GM23338 (cell line): ENCODE measurements around the gene SH3TC1. TPM values are rescaled to one million over a fixed set of nuclear protein-coding genes. Genes with fewer than 3 reads are reported as not detected.

ENCODE experiments used
- ATAC-seq: fragments of 200-7000 bp; cut with Tn5 transposase; 3 replicates; pipeline ENCODE4 v1.9.1; 2020
- DNase-seq: peaks from one replicate; pipeline ENCODE4 v3.0.0-alpha.2; 2015; ENCODE audit warnings: low spot score
- H2AFZ ChIP-seq: fragments of 200-600 bp; sonication (generic); 2 replicates; pipeline ENCODE4 v1.8.0; 2016; ENCODE audit warnings: antibody characterized with exemption, mild to moderate bottlenecking, moderate library complexity
- H3F3A ChIP-seq: fragments of 200-600 bp; sonication (generic); replicated peaks from 2 replicates; pipeline ENCODE4 v1.8.0; 2017; ENCODE audit warnings: antibody characterized with exemption, mixed run types, low read depth
- H3K27ac ChIP-seq: fragments of 200-600 bp; sonication (generic); 2 replicates; pipeline ENCODE4 v1.6.1; 2016; ENCODE audit warnings: low read depth
- H3K27me3 ChIP-seq: fragments of 200-600 bp; sonication (generic); 2 replicates; pipeline ENCODE4 v1.8.0; 2016; ENCODE audit warnings: mild to moderate bottlenecking, mixed run types, moderate library complexity; ENCODE audit not compliant: insufficient read depth
- H3K36me3 ChIP-seq: fragments of 200-600 bp; sonication (generic); 2 replicates; pipeline ENCODE4 v1.8.0; 2016; ENCODE audit warnings: mild to moderate bottlenecking; ENCODE audit not compliant: insufficient read depth
- H3K4me1 ChIP-seq: fragments of 200-600 bp; sonication (generic); 2 replicates; pipeline ENCODE4 v1.8.0; 2016; ENCODE audit warnings: mild to moderate bottlenecking, moderate library complexity; ENCODE audit not compliant: insufficient read depth
- H3K4me2 ChIP-seq: fragments of 200-600 bp; sonication (generic); 2 replicates; pipeline ENCODE4 v1.7.1; 2017; ENCODE audit warnings: mixed run types
- H3K4me3 ChIP-seq: fragments of 200-600 bp; sonication (generic); 2 replicates; pipeline ENCODE4 v1.6.1; 2016; ENCODE audit warnings: mixed run types
- H3K79me2 ChIP-seq: fragments of 200-600 bp; sonication (generic); replicated peaks from 2 replicates; pipeline ENCODE4 v1.8.0; 2017; ENCODE audit warnings: mild to moderate bottlenecking; ENCODE audit not compliant: insufficient read depth
- H3K9me2 ChIP-seq: fragments of 200-600 bp; sonication (generic); 2 replicates; pipeline ENCODE4 v1.8.0; 2017; ENCODE audit not compliant: insufficient read depth
- H4K20me1 ChIP-seq: fragments of 200-600 bp; sonication (generic); replicated peaks from 2 replicates; pipeline ENCODE4 v1.8.0; 2017; ENCODE audit warnings: mild to moderate bottlenecking; ENCODE audit not compliant: insufficient read depth
- H3K27ac Mint-ChIP-seq: 2 replicates; pipeline ENCODE4 v1.8.0; 2020; ENCODE audit warnings: inconsistent platforms, mild to moderate bottlenecking, moderate library complexity, mixed read lengths
- H3K27me3 Mint-ChIP-seq: 3 replicates; pipeline ENCODE4 v1.8.0; 2022; ENCODE audit warnings: low read depth, mild to moderate bottlenecking, moderate library complexity, mixed read lengths, inconsistent platforms; ENCODE audit not compliant: insufficient read depth, poor library complexity
- H3K36me3 Mint-ChIP-seq: 3 replicates; pipeline ENCODE4 v1.8.0; 2021; ENCODE audit warnings: low read depth, mild to moderate bottlenecking, inconsistent platforms, moderate library complexity, mixed read lengths
- H3K4me1 Mint-ChIP-seq: 3 replicates; pipeline ENCODE4 v1.8.0; 2020; ENCODE audit warnings: mild to moderate bottlenecking, inconsistent platforms, mixed read lengths
- H3K4me3 Mint-ChIP-seq: 3 replicates; pipeline ENCODE4 v1.8.0; 2021; ENCODE audit warnings: moderate library complexity, mild to moderate bottlenecking, inconsistent platforms, mixed read lengths
- H3K9me3 Mint-ChIP-seq: 3 replicates; pipeline ENCODE4 v1.8.0; 2020; ENCODE audit warnings: moderate library complexity, mild to moderate bottlenecking, inconsistent platforms, mixed read lengths
- CREB1 ChIP-seq: fragments of 250-450 bp; sonication (Bioruptor Pico); IDR thresholded peaks from 2 replicates; pipeline ENCODE4 v1.5.0; 2020; ENCODE audit warnings: low read depth, mild to moderate bottlenecking, moderate library complexity
- EZH2 ChIP-seq: fragments of 200-600 bp; sonication (generic); IDR thresholded peaks from one replicate; pipeline ENCODE4 v1.8.0; 2017; ENCODE audit warnings: antibody characterized with exemption, mild to moderate bottlenecking, low read depth; ENCODE audit not compliant: unreplicated experiment
- EZH2phosphoT487 ChIP-seq: fragments of 200-600 bp; sonication (generic); IDR thresholded peaks from one replicate; pipeline ENCODE4 v1.8.1; 2018; ENCODE audit warnings: antibody characterized with exemption; ENCODE audit not compliant: unreplicated experiment
- JUNB ChIP-seq: IDR thresholded peaks from one replicate; pipeline ENCODE4 v1.6.1; 2016; ENCODE audit warnings: antibody characterized with exemption; ENCODE audit not compliant: unreplicated experiment
- NANOG ChIP-seq: IDR thresholded peaks from 2 replicates; pipeline ENCODE4 v1.6.1; 2016; ENCODE audit warnings: antibody characterized with exemption, borderline replicate concordance
- POLR2AphosphoS5 ChIP-seq: IDR thresholded peaks from 2 replicates; pipeline ENCODE4 v1.6.1; 2016; ENCODE audit warnings: antibody characterized with exemption, low read depth
- STAT1 ChIP-seq: IDR thresholded peaks from one replicate; pipeline ENCODE4 v1.6.1; 2016; ENCODE audit warnings: antibody characterized with exemption; ENCODE audit not compliant: unreplicated experiment
- ZNF114 ChIP-seq: fragments of 250-450 bp; sonication (Bioruptor Pico); IDR thresholded peaks from 2 replicates; pipeline ENCODE4 v1.5.0; 2020; ENCODE audit warnings: mild to moderate bottlenecking, moderate library complexity
- ZNF331 ChIP-seq: fragments of 250-450 bp; sonication (Bioruptor Pico); IDR thresholded peaks from 2 replicates; pipeline ENCODE4 v1.5.0; 2020; ENCODE audit warnings: low read depth, mild to moderate bottlenecking, moderate library complexity
- polyA plus RNA-seq: library from polyadenylated mRNA; unstranded; fragments of >200 nt; fragmentation: Nextera tagmentation; extraction: Ambion mirVana; gene quantifications from 2 replicates; pipeline ENCODE4 v1.2.1, GENCODE V29; 2016
- total RNA-seq: library from RNA; depleted of rRNA; stranded (reverse); fragments of >200 nt; shearing (Covaris generic); gene quantifications from 2 replicates; pipeline ENCODE4 v1.2.3, GENCODE V29; 2014
- TF ChIP-seq, protein P1 (sequence below), 2 experiments: fragments of 200-600 bp in 1 of 2; sonication (generic) in 1 of 2; conservative IDR thresholded peaks; 2 replicates each; pipeline versions ENCODE4 v1.5.1 to v1.6.1; 2016 to 2017; ENCODE audit warnings: antibody characterized with exemption in 2 of 2, low read depth in 2 of 2, mild to moderate bottlenecking in 2 of 2, moderate library complexity in 1 of 2
- TF ChIP-seq, protein P2 (sequence below): IDR thresholded peaks from one replicate; pipeline ENCODE4 v1.6.1; 2018; ENCODE audit warnings: antibody characterized with exemption; ENCODE audit not compliant: unreplicated experiment
- TF ChIP-seq, protein P3 (sequence below): IDR thresholded peaks from 2 replicates; pipeline ENCODE4 v1.6.1; 2016; ENCODE audit warnings: antibody characterized with exemption
- TF ChIP-seq, protein P4 (sequence below): fragments of 250-450 bp; sonication (Bioruptor Pico); IDR thresholded peaks from 2 replicates; pipeline ENCODE4 v1.5.0; 2020; ENCODE audit warnings: mild to moderate bottlenecking, moderate library complexity

The SH3TC1 gene
- total and polyA plus RNA-seq, 2 experiments from 2014 or later, result 0.07 TPM; not detected in 1

DNA sequence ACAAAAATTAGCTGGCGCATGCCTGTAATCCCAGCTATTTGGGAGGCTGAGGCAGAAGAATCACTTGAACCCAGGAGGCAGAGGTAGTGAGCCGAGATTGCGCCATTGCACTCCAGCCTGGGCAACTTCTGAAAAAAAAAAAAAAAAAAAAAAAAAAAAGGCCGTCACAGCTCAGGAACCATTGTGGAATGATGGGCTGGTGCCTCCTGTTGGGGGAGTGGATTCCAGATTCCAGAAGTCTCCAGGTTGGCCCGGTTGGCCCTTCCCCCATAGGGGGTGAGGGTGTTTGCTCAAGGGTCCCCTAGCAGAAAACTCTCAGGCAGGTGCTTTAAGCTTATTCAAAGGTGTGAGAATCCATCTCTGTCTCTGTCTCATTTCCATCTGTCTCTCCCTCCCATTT lies 11.5 kb downstream of the SH3TC1 start:
- H3K4me3 Mint-ChIP-seq, result no peak overlapping the region
- no peaks in the 10 kb centered on the region for H3K79me2 ChIP-seq

More for the DNA sequence above, 11.5 kb downstream of the SH3TC1 start:
- Histone ChIP-seq H3K27ac (no peak overlapping the region), H3K27me3 (no peaks in the 10 kb centered on the region), H3K36me3 (no peaks in the 10 kb centered on the region), H3K4me2 (no peak overlapping the region), H3K4me3 (no peak overlapping the region), H3K9me2 (no peaks in the 10 kb centered on the region), H3F3A (no peaks in the 10 kb centered on the region), H4K20me1 (no peaks in the 10 kb centered on the region), H3K4me1 (no peaks in the 10 kb centered on the region), H2AFZ (no peak overlapping the region)
- TF ChIP-seq, protein P1, sequence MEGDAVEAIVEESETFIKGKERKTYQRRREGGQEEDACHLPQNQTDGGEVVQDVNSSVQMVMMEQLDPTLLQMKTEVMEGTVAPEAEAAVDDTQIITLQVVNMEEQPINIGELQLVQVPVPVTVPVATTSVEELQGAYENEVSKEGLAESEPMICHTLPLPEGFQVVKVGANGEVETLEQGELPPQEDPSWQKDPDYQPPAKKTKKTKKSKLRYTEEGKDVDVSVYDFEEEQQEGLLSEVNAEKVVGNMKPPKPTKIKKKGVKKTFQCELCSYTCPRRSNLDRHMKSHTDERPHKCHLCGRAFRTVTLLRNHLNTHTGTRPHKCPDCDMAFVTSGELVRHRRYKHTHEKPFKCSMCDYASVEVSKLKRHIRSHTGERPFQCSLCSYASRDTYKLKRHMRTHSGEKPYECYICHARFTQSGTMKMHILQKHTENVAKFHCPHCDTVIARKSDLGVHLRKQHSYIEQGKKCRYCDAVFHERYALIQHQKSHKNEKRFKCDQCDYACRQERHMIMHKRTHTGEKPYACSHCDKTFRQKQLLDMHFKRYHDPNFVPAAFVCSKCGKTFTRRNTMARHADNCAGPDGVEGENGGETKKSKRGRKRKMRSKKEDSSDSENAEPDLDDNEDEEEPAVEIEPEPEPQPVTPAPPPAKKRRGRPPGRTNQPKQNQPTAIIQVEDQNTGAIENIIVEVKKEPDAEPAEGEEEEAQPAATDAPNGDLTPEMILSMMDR (conservative IDR thresholded peaks at IDR 0.05; ENCODE audit: low read depth in 2 of 2), result no peak
- no peak for TF ChIP-seq POLR2AphosphoS5
- TF ChIP-seq STAT1, result no peak
- TF ChIP-seq, protein P2, sequence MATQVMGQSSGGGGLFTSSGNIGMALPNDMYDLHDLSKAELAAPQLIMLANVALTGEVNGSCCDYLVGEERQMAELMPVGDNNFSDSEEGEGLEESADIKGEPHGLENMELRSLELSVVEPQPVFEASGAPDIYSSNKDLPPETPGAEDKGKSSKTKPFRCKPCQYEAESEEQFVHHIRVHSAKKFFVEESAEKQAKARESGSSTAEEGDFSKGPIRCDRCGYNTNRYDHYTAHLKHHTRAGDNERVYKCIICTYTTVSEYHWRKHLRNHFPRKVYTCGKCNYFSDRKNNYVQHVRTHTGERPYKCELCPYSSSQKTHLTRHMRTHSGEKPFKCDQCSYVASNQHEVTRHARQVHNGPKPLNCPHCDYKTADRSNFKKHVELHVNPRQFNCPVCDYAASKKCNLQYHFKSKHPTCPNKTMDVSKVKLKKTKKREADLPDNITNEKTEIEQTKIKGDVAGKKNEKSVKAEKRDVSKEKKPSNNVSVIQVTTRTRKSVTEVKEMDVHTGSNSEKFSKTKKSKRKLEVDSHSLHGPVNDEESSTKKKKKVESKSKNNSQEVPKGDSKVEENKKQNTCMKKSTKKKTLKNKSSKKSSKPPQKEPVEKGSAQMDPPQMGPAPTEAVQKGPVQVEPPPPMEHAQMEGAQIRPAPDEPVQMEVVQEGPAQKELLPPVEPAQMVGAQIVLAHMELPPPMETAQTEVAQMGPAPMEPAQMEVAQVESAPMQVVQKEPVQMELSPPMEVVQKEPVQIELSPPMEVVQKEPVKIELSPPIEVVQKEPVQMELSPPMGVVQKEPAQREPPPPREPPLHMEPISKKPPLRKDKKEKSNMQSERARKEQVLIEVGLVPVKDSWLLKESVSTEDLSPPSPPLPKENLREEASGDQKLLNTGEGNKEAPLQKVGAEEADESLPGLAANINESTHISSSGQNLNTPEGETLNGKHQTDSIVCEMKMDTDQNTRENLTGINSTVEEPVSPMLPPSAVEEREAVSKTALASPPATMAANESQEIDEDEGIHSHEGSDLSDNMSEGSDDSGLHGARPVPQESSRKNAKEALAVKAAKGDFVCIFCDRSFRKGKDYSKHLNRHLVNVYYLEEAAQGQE, result no peak
- TF ChIP-seq, protein P3, sequence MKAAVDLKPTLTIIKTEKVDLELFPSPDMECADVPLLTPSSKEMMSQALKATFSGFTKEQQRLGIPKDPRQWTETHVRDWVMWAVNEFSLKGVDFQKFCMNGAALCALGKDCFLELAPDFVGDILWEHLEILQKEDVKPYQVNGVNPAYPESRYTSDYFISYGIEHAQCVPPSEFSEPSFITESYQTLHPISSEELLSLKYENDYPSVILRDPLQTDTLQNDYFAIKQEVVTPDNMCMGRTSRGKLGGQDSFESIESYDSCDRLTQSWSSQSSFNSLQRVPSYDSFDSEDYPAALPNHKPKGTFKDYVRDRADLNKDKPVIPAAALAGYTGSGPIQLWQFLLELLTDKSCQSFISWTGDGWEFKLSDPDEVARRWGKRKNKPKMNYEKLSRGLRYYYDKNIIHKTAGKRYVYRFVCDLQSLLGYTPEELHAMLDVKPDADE, result no peak
- TF ChIP-seq EZH2phosphoT487, result no peak
- TF ChIP-seq NANOG, result no peak
- TF ChIP-seq CREB1 (CRISPR knock-in tag), result no peak
- TF ChIP-seq ZNF331 (CRISPR knock-in tag), result no peak
- TF ChIP-seq, protein P4, sequence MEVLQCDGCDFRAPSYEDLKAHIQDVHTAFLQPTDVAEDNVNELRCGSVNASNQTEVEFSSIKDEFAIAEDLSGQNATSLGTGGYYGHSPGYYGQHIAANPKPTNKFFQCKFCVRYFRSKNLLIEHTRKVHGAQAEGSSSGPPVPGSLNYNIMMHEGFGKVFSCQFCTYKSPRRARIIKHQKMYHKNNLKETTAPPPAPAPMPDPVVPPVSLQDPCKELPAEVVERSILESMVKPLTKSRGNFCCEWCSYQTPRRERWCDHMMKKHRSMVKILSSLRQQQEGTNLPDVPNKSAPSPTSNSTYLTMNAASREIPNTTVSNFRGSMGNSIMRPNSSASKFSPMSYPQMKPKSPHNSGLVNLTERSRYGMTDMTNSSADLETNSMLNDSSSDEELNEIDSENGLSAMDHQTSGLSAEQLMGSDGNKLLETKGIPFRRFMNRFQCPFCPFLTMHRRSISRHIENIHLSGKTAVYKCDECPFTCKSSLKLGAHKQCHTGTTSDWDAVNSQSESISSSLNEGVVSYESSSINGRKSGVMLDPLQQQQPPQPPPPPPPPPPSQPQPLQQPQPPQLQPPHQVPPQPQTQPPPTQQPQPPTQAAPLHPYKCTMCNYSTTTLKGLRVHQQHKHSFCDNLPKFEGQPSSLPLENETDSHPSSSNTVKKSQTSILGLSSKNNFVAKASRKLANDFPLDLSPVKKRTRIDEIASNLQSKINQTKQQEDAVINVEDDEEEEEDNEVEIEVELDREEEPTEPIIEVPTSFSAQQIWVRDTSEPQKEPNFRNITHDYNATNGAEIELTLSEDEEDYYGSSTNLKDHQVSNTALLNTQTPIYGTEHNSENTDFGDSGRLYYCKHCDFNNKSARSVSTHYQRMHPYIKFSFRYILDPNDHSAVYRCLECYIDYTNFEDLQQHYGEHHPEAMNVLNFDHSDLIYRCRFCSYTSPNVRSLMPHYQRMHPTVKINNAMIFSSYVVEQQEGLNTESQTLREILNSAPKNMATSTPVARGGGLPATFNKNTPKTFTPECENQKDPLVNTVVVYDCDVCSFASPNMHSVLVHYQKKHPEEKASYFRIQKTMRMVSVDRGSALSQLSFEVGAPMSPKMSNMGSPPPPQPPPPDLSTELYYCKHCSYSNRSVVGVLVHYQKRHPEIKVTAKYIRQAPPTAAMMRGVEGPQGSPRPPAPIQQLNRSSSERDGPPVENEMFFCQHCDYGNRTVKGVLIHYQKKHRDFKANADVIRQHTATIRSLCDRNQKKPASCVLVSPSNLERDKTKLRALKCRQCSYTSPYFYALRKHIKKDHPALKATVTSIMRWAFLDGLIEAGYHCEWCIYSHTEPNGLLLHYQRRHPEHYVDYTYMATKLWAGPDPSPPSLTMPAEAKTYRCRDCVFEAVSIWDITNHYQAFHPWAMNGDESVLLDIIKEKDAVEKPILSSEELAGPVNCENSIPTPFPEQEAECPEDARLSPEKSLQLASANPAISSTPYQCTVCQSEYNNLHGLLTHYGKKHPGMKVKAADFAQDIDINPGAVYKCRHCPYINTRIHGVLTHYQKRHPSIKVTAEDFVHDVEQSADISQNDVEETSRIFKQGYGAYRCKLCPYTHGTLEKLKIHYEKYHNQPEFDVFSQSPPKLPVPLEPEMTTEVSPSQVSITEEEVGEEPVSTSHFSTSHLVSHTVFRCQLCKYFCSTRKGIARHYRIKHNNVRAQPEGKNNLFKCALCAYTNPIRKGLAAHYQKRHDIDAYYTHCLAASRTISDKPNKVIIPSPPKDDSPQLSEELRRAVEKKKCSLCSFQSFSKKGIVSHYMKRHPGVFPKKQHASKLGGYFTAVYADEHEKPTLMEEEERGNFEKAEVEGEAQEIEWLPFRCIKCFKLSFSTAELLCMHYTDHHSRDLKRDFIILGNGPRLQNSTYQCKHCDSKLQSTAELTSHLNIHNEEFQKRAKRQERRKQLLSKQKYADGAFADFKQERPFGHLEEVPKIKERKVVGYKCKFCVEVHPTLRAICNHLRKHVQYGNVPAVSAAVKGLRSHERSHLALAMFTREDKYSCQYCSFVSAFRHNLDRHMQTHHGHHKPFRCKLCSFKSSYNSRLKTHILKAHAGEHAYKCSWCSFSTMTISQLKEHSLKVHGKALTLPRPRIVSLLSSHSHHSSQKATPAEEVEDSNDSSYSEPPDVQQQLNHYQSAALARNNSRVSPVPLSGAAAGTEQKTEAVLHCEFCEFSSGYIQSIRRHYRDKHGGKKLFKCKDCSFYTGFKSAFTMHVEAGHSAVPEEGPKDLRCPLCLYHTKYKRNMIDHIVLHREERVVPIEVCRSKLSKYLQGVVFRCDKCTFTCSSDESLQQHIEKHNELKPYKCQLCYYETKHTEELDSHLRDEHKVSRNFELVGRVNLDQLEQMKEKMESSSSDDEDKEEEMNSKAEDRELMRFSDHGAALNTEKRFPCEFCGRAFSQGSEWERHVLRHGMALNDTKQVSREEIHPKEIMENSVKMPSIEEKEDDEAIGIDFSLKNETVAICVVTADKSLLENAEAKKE (CRISPR knock-in tag), result no peak
- no peak for TF ChIP-seq JUNB
- no peak for TF ChIP-seq ZNF114
- TF ChIP-seq EZH2, result no peak
- ATAC-seq, result no peak
- Mint-ChIP-seq H3K36me3 (no peaks in the 10 kb centered on the region), H3K9me3 (no peaks in the 10 kb centered on the region), H3K4me1 (peaks cover 21% of the 10 kb centered on the region), H3K27me3 (peaks cover 10% of the 10 kb centered on the region), H3K27ac (no peak overlapping the region)
- DNase-seq, result no peak
